ENCODE data around the gene TDRD3.
"Not testable (repeated sequence)": the region's sequence is repeated elsewhere in the genome, so short reads cannot be mapped to it uniquely, and the experiment has no call there.

The TDRD3 gene

GRCh38 chr13:60396783-60397703 is at the start of gene TDRD3:
Gene TDRD3 (plus strand): TSS chr13:60397220. CDS start chr13:60397365, 145 bp downstream.
- DNase-seq (ENCODE audit: low read depth in 2 of 2) = peak; percentile 62 to 65

DNA sequence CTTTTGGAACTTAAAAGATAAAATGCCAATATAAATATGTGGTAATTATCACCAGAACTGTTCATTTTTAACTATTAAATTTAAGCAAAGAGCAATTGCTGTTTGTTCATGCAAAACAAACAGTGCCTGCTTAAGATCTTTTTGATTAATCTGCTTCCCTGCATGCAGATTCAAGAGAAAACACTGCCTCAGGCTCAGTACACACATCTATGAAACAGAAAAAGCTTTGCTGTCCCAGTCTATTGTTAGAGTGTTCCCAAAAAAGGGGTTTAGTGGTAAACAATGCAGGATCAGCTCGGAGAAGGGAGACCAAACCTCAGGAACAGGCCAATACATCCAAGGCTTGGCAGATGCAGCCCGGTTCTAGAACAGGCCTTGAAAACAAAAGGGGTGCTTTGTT is 49.3 kb upstream of the TDRD3 start:
- DNase-seq (ENCODE audit: low read depth in 2 of 2) = no peak

GRCh38 chr13:60348097-60348496 is 48.9 kb upstream of the TDRD3 start:
- DNase-seq (ENCODE audit: low read depth in 2 of 2) = no peak

DNA sequence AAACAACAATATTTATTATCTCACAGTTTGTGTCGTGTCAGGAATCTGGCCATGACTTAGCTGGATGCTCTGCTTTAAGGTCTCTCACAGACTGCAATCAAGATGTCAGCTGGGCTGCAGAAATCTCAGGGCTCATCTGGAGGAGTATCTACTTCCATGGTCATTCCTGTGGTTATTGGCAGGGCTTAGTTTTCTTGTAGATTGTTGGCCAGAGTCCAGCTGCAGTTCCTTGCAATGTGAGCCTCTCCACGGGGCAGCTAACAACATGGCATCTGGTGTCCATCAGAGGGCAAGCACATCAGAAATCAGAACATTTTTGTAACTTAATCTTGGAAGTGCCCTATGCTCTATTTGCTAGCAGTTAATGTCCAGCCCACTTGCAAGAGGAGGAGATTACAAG is 45.7 kb upstream of the TDRD3 start:
- peak; percentile 70 to 76 for DNase-seq (ENCODE audit: low read depth in 2 of 2)

DNA sequence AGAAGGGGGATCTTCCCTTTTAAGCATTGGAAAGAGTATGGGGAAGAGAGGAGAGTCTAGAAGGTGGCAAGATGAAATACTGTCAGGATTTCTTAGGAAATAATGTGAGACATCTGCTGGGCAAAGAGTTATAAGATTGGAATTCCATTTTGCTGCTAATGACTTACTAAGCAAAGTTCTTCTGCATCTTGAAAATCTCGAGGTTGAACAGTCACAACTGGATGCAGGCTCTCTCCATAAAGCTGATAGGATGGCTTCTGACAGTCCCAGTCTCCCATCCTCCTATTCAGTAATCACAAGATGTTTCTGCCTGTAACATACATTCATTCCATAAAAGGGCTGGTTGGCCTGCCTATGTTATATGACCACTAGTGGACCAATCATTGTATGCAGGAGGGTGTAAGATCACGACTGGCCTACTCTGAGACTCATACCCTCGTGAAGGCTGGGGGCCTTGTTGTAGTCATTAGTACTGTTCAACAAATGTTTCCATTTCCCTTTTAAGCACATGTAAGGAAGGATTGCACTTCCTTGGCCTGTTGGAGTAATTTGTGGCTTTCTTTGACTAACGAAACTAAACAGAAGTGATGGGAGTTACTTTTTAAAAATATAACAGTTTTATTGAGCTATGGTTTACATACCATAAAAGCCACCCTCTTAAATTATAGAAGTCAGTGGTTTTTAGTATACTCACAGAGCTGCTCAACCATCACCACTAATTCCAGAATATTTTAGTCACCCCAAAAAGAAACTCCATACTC is 45.0 kb upstream of the TDRD3 start:
- DNase-seq (ENCODE audit: low read depth in 2 of 2) = peak in 1 of 2 experiments; percentile 29

DNA sequence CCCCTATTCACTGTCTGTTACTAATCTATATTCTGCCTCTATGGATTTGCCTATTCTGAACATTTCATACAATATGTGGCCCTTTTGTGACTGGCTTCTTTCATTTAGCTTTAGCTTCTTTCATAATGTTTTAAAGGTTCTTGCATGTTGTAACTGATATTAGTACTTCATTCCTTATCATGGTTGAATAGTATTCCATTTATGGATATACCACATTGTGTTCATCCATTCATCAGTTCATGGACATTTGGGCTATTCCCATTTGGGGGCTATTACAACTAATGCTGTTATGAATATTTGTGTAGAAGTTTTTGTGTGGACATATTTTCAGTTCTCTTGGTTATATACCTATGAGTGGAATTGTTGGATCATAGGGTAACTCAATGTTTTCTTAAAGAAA is 44.4 kb upstream of the TDRD3 start:
- DNase-seq (ENCODE audit: low read depth in 2 of 2) = no peak

DNA sequence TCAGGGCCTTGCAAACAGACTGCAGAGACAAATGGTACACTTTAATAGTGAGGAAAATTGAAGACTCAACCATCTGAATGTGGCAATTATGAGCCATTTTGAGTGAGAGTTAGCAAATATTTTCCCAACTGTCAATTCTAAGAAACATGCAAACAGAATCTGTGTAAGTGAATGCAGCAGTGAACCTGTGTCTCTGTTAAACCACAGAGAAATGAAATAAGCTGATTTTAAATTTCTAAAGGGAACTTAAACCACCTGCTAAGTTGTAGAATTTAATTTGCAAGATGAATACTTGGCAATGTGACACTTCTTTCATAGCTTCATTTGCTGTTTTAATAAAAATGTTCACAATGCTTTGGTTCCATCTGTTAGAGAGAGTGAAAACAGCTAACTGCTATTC is 42.0 kb upstream of the TDRD3 start:
- DNase-seq (ENCODE audit: low read depth in 2 of 2) = no peak

GRCh38 chr13:60356970-60357369 is 40.0 kb upstream of the TDRD3 start:
- no peak for DNase-seq (ENCODE audit: low read depth in 2 of 2)

DNA sequence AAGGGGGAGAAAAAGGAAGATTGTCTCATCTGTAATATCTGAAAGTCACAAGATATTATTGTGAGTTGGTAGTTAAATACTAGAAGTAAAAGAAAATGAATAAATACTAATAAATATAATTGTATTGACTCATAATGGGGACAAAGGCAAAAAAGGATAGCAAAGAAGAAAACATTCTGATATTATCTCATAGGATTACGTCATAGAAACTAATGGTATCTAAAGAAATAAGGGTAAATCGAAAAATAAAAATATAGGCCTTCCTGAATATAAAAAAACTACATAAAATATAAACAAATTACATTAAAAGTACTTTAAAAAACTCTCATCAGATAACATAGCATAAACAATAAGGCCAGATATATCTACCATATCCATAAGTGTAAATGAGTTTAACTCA is 38.6 kb upstream of the TDRD3 start:
- no peak for DNase-seq (ENCODE audit: low read depth in 2 of 2)

- DNase-seq (ENCODE audit: low read depth in 2 of 2) = no peak
These were observed 33.7 kb upstream of the TDRD3 start for GRCh38 chr13:60363288-60363687.

GRCh38 chr13:60369242-60369641 is 27.8 kb upstream of the TDRD3 start:
- DNase-seq (ENCODE audit: low read depth in 2 of 2) = no peak

DNA sequence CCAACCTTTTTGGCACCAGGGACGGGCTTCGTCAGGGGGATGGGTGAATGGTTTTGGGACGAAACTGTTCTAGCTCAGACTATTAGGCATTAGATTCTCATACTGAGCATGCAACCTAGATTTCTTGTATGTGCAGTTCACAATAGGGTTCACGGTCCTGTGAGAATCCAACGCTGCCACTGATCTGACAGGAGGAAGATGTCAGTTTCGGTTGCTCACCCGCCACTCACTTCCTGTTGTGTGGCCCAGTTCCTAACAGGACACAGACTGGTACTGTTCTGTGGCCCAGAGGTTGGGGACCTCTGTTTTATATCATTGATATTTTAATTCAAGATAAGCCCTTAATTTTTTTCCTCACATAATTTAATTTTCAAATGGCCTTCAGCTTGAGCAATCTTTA is 26.7 kb upstream of the TDRD3 start:
- no peak for DNase-seq (ENCODE audit: low read depth in 2 of 2)

GRCh38 chr13:60372141-60372540 is 24.9 kb upstream of the TDRD3 start:
- DNase-seq (ENCODE audit: low read depth in 2 of 2) = no peak

DNA sequence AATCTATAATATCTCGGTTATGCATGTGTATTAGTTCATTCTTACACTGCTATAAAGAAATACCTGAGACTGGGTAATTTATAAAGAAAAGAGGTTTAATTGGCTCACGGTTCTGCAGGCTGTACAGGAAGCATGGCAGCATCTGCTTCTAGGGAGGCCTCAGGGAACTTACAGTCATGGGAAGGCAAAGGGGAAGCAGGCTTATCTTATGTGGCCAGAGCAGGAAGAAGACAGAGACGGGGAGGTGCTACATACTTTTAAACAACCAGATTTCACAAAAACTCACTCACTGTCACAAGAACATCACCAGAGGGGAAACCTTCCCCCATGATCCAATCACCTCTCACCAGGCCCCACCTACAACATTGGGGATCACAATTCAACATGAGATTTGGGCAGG is 17.7 kb upstream of the TDRD3 start:
- DNase-seq (ENCODE audit: low read depth in 2 of 2) = not testable (repeated sequence)

DNA sequence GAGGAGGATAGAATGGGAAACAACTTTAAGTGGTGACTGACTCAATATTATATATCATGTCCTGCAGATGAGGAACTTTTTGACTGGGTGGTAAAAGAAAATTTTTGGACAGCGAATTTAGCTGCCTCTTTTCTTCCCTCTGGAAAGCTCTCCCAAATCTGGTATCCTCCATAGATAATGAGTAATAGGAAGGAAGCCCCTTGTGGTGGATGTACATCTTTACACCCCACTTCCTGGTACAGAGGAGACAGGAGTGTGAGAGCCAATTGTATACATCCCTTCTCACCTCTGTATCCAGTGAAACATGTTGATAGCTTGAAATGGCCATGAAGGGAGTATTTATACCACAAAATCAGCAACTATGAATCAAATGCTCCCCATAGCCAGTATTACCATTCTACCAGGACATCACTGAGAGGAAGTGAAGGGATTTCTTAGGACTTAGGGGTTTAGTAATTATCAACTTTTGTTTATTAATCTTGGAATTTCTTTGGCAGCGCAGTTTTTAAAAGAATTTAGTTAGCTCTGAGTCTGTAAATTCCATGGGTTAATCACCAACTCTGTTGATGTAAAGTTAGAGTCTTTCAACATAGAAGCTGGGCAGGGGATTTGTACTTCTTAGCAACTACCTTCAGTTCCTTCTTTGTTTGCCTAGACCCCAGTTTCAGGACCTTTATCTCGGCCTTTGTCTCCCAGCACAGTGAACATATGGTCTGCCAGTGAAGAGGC is 17.0 kb upstream of the TDRD3 start:
- no peak for DNase-seq (ENCODE audit: low read depth in 2 of 2)

DNA sequence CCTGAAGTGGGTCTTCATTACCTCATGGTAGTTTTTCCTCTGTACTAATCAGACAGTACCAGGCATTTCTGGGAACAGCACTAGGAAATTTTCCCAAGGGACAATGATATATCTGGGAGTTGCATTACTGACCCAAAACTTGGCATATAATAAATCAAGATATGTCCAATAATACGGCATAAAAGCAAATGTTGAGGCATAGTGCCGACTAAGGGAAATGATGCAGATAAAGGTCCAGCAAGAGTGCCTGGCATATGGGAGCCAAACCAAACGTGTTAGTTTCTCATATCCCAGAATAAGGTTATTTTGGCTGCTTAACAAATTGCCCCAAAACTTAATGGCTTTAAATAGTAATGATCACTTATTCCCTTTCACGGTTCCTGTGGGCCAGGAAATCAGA is 12.1 kb upstream of the TDRD3 start:
- DNase-seq (ENCODE audit: low read depth in 2 of 2) = no peak

DNA sequence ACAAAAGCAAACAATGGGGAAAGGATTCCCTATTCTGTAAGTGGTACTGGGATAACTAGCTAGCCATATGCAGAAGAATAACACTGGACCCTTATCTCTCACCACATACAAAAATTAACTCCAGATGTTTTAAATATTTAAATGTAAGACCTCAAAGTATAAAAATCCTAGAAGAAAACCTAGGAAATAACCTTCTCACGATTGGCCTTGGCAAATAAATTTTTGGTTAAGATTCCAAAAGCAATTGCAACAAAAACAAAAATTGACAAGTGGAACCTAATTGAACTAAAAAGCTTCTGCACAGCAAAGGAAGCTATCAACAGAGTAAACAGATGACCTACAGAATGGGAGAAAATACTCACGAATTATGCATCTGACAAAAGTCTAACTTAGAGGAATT is 10.8 kb upstream of the TDRD3 start:
- no peak for DNase-seq (ENCODE audit: low read depth in 2 of 2)

DNA sequence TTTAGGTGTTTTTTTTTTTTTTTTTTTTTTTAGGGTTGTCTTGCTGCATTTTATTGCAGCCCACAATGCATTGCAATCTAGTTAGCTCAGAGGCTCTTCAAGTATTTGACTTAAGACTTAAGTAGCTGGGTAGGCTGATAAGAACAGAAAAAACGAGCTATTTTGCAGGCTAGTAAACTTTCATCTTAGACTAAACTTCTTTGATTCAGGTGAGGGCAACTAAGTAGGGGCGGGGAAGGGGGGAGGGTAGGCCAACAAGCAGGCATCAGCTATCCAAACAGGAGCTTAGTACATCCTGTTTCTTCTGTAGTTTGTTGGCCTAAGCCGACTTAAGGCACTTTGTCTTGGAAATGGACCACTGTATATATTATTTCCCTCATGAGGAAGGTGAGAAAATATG is 4.9 kb upstream of the TDRD3 start:
- no peak for DNase-seq (ENCODE audit: low read depth in 2 of 2)

DNA sequence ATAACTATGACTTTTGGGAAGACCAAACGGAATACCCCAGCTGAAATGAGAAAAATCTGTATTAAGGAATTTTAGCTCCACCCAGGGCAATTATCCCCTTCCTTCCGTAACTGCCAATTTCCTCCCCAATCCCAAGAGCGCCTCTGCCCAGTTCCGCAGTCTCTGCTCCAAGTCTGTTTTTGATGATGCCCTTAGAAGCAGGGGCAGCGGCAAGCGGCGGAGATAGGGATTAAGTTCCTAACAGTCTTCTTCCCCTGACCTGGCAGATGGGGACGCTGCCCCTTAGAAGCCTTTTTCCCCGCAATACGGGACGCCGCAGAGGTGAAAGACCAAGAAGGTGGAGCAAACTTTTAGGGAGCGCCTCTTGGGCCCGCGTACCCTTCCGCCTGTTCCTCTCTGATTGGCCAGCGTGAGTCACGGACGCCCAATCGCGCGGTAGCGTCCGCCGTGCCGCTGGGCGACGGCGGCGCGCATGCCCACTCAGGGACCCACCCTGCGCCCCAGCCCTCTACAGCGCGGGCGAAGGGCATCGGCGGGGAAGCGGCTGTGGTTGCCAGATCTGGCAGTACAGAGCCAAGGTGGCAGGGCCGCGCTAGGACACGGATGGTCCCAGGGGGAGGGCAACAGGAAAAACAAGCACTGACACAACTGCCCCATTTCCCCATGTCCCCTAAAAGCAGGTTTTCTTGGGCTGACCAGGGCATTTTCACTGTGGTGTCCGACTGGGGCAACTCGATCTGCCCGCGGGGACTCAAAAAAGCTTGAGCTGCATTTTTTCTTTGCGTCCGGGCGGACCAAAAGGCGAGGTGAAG is 843 bp upstream of the TDRD3 start:
- DNase-seq (ENCODE audit: low read depth in 2 of 2) = peak; percentile 70

DNA sequence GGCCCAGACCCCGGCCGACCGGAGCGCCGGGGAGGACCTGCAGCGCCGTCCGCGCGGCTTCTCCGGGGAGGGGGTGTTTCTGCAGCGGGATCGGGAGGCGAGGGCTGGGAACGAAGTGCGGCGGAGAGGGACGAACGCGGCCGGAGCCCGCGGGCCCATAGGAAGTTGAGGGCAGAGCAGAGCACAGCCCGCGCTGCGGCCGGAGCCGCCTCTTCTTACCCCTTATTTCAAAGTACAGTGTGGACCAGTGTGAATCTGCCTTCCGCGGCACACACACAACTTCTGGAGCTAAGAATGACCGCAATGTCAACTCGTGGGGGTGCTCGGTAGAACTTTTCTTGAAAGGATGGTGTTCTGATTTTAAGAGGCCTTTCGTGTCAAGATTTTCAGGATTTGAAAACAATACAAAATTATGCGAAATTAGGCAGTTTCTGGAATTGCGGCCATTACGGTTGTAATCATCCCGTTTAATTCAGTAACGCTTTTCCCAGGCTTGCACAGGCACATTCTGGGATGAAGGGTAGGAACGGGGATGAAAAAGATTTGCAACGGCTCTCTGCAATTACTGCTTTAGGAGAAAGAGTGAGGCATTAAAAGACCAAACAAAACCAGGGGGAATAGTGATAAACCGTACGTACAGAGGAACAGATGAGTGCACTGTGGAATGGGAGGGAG is 821 bp downstream of the TDRD3 start:
- peak; percentile 9 to 13 for DNase-seq (ENCODE audit: low read depth in 2 of 2)

DNA sequence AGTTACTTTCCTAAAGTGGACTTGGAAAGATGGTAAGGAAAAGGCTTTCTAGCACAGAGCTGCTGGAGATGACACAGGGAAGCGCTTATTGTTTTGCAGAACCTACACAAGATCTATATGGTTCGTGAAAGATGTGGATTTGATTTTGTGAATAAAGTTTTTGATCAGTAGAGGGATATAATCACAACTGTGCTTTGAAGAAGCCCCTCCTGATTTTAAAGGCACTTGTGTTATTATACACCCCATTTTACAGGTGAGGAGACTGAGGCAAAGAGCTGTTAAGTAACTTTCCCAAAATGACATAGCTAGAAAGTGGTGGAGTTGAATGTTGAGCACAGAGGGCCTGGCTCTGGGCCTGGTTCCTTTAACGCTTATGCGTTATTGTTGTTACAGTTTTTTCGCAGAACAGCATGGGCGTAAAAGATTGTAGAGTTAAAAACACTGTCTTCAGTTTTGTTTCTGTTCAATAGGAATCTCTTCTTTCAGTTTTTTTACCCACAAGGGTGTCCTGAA is 1.4 kb downstream of the TDRD3 start:
- DNase-seq (ENCODE audit: low read depth in 2 of 2) = no peak

All from fibroblast of skin of left biceps (primary cell).